Measurements from ENCODE around the gene FKBP10.
"Not testable (repeated sequence)": the region's sequence is repeated elsewhere in the genome, so short reads cannot be mapped to it uniquely, and the experiment has no call there.

FKBP10 gene

GRCh38 chr17:41806685-41807445 is 5.9 kb upstream of the FKBP10 start:
- no peak for DNase-seq (ENCODE audit: low read depth, low spot score)

GRCh38 chr17:41810659-41811548 is 1.9 kb upstream of the FKBP10 start:
- DNase-seq (ENCODE audit: low read depth, low spot score), result no peak

GRCh38 chr17:41811549-41812380 is 1.0 kb upstream of the FKBP10 start, which contains the start of gene P3H4:
Gene P3H4, minus strand, starts transcription at chr17:41811949. Its CDS starts 34 bp downstream, at chr17:41811915.
- peak; percentile 33 for DNase-seq (ENCODE audit: low read depth, low spot score)

- no peak for DNase-seq (ENCODE audit: low read depth, low spot score)
Observed at GRCh38 chr17:41813152-41813680, 412 bp downstream of the FKBP10 start.

- DNase-seq (ENCODE audit: low read depth, low spot score), result no peak
Observed at GRCh38 chr17:41813699-41814124, 908 bp downstream of the FKBP10 start.

- no peak for DNase-seq (ENCODE audit: low read depth, low spot score)
Observed at GRCh38 chr17:41814195-41814594, 1.4 kb downstream of the FKBP10 start.

- DNase-seq (ENCODE audit: low read depth, low spot score), result no peak
Observed at GRCh38 chr17:41816637-41817320, 4.0 kb downstream of the FKBP10 start.

- DNase-seq (ENCODE audit: low read depth, low spot score), result no peak
Observed at GRCh38 chr17:41818024-41818423, 5.2 kb downstream of the FKBP10 start.

GRCh38 chr17:41821776-41822175 is 9.0 kb downstream of the FKBP10 start:
- no peak for DNase-seq (ENCODE audit: low read depth, low spot score)

- DNase-seq (ENCODE audit: low read depth, low spot score), result no peak
Observed at GRCh38 chr17:41822216-41823140, 9.7 kb downstream of the FKBP10 start.

- no peak for DNase-seq (ENCODE audit: low read depth, low spot score)
Observed at GRCh38 chr17:41823141-41823524, 10.3 kb downstream of the FKBP10 start.

GRCh38 chr17:41823580-41823979 is 10.8 kb downstream of the FKBP10 start:
- no peak for DNase-seq (ENCODE audit: low read depth, low spot score)

GRCh38 chr17:41824086-41824485 is 11.3 kb downstream of the FKBP10 start:
- no peak for DNase-seq (ENCODE audit: low read depth, low spot score)

GRCh38 chr17:41825175-41825845 is 12.5 kb downstream of the FKBP10 start:
- DNase-seq (ENCODE audit: low read depth, low spot score), result no peak

- not testable (repeated sequence) for DNase-seq (ENCODE audit: low read depth, low spot score)
Observed at GRCh38 chr17:41829961-41830360, 17.2 kb downstream of the FKBP10 start.

GRCh38 chr17:41835214-41835799 is 22.5 kb downstream of the FKBP10 start:
- no peak for DNase-seq (ENCODE audit: low read depth, low spot score)

GRCh38 chr17:41835800-41836549 is 23.2 kb downstream of the FKBP10 start, which contains the start of gene NT5C3B:
Gene NT5C3B, minus strand, starts transcription at chr17:41836232. Its CDS starts 39 bp downstream, at chr17:41836193.
- peak; percentile 21 for DNase-seq (ENCODE audit: low read depth, low spot score)

Data from activated CD4-positive, CD25-positive, alpha-beta regulatory T cell treated with anti-CD3 and anti-CD28 coated beads, Interleukin-2, amount 50 U/mL, for 16 hours (primary cell).